Ovary (tissue), 9 donors: ENCODE measurements around the gene RAB15. TPM values are rescaled to one million over a fixed set of nuclear protein-coding genes. Genes with fewer than 3 reads are reported as not detected.

Source experiments
- DNase-seq, 5 donors: peaks; one replicate each; pipeline ENCODE4 v3.0.0-alpha.2; 2019 to 2020
- H3K27ac ChIP-seq, 2 donors: fragments of 200-600 bp; one replicate each; pipeline versions ENCODE4 v1.5.1 to v1.8.0; 2019 to 2022
- H3K27me3 ChIP-seq: fragments of 200-600 bp; one replicate; pipeline ENCODE4 v1.8.0; 2022
- H3K36me3 ChIP-seq: fragments of 200-600 bp; sonication (generic); one replicate; pipeline ENCODE4 v1.5.1; 2019
- H3K4me1 ChIP-seq: one replicate; pipeline ENCODE4 v1.8.1; 2013; ENCODE audit warnings: mild to moderate bottlenecking, moderate library complexity; ENCODE audit not compliant: insufficient read depth
- H3K4me3 ChIP-seq: fragments of 200-600 bp; sonication (generic); one replicate; pipeline ENCODE4 v1.5.1; 2017
- H3K9me3 ChIP-seq, 2 donors: fragments of 200-600 bp in 1 of 2; sonication (generic) in 1 of 2; one replicate each; pipeline versions ENCODE4 v1.5.1 to v1.8.1; 2013 to 2019; ENCODE audit warnings: mild to moderate bottlenecking in 1 of 2, moderate library complexity in 1 of 2
- CTCF ChIP-seq, 3 donors: fragments of 450-650 bp in 2 of 3; fragments of 200-600 bp in 1 of 3; IDR thresholded peaks; one replicate each; pipeline versions ENCODE4 v1.5.1 to v1.8.0; 2016 to 2022; ENCODE audit warnings: antibody characterized with exemption in 3 of 3, mild to moderate bottlenecking in 1 of 3
- EP300 ChIP-seq: sonication (generic); formaldehyde crosslinking; IDR thresholded peaks from one replicate; pipeline ENCODE4 v1.6.1; 2017; ENCODE audit warnings: antibody characterized with exemption
- POLR2A ChIP-seq: fragments of 450-650 bp; IDR thresholded peaks from one replicate; pipeline ENCODE4 v1.6.1; 2017; ENCODE audit warnings: antibody characterized with exemption, mild to moderate bottlenecking, moderate library complexity
- WGBS, 3 donors: extraction: QIAGEN DNeasy Blood & Tissue Kit in 1 of 3; methylation state at CpG; one replicate each; pipeline versions ENCODE4 v1.1.5 to v1.1.7; 2013 to 2017; 5-methylcytosine and 5-hydroxymethylcytosine counted together
- intact Hi-C, 4 donors: fragments of 100-400 bp; cut with DNase I; formaldehyde crosslinking; loops; one replicate each; pipeline versions ENCODE4 v1.11.0 to v1.15.1; 2022 to 2023
- polyA plus RNA-seq, 2 donors: library from polyadenylated mRNA; stranded (reverse); fragments of 200-250 nt in 1 of 2; fragments of 350-450 nt in 1 of 2; fragmentation: Illumina TruSeq in 1 of 2; extraction: RNeasy Lipid Tissue Mini Kit (QIAGEN cat#74804) in 1 of 2; gene quantifications; one replicate each; pipeline ENCODE4 v1.2.3, GENCODE V29; 2013 to 2014
- total RNA-seq, 7 donors: library from RNA; depleted of rRNA in 2 of 7; stranded (reverse); fragments of >200 nt in 2 of 7; fragmentation: NEBNext Ultra II Directional in 3 of 7; extraction: Animal tissue kit (Norgen Biotek cat#: 25700) in 3 of 7; gene quantifications; one replicate each; pipeline versions ENCODE4 v1.1.0 to v1.2.4, GENCODE V29; 2016 to 2023
- donor health status: DM: no; HTN: no; CAD: no; lungs with moderate emphysema.
- donor health status: DM: no; HTN: no; CAD: no.
- donor health status: Bipolar disorder and iron deficiency.
- donor health status: DM: yes; HTN: yes; CAD: no.
- donor health status: DM: no; HTN: no; CAD: no.
- donor health status: DM: yes; HTN: yes; CAD: no.

RAB15 gene
- total and polyA plus RNA-seq, 9 donors, result 0.83 to 5.7 (median 2.5) TPM

GRCh38 chr14:64970041-64970440 is 2.1 kb downstream of the RAB15 start:
- H3K27me3 ChIP-seq, result no peaks in the 10 kb centered on the region
- DNase-seq, result no peak
- H3K4me1 ChIP-seq, result peaks cover 6% of the 10 kb centered on the region
- no peak for TF ChIP-seq CTCF (IDR thresholded peaks at IDR 0.05)
- no peak for TF ChIP-seq EP300
- no peak for TF ChIP-seq POLR2A
- WGBS, 3 donors, result 92 to 98% (median 96%) methylated on average over 3 of the region's 3 CpGs
- H3K36me3 ChIP-seq, result no peaks in the 10 kb centered on the region
- intact Hi-C loops, result loop anchor here in 1 of 4 donors (5.0 kb wide), 1 partner anchor 148 kb away; no protein-coding TSS in a partner anchor
- no peak overlapping the region for H3K4me3 ChIP-seq
- no peak overlapping the region for H3K27ac ChIP-seq
- no peaks in the 10 kb centered on the region for H3K9me3 ChIP-seq

- no peak for DNase-seq
- WGBS, 3 donors, result 84 to 89% (median 87%) methylated on average over 6 of the region's 6 CpGs
- Histone ChIP-seq H3K9me3 (no peaks in the 10 kb centered on the region), H3K4me1 (peaks cover 6% of the 10 kb centered on the region), H3K27ac (no peak overlapping the region), H3K36me3 (no peaks in the 10 kb centered on the region), H3K4me3 (no peak overlapping the region), H3K27me3 (no peaks in the 10 kb centered on the region)
- intact Hi-C loops, result no loop called here
- TF ChIP-seq CTCF (IDR thresholded peaks at IDR 0.05), result no peak
- TF ChIP-seq POLR2A, result no peak
- no peak for TF ChIP-seq EP300
These were observed 3.5 kb downstream of the RAB15 start for GRCh38 chr14:64968651-64969050.

- intact Hi-C loops, result no loop called here
- Histone ChIP-seq H3K4me1 (peaks cover 6% of the 10 kb centered on the region), H3K4me3 (no peak overlapping the region), H3K27ac (no peak overlapping the region), H3K27me3 (no peaks in the 10 kb centered on the region), H3K9me3 (no peaks in the 10 kb centered on the region), H3K36me3 (no peaks in the 10 kb centered on the region)
- 85 to 92% (median 88%) methylated on average over 7 of the region's 7 CpGs for WGBS, 3 donors
- TF ChIP-seq CTCF (IDR thresholded peaks at IDR 0.05) (no peak), EP300 (no peak), POLR2A (no peak)
- no peak for DNase-seq
These were observed 4.0 kb downstream of the RAB15 start for GRCh38 chr14:64968167-64968566.

GRCh38 chr14:64966976-64967375 is 5.2 kb downstream of the RAB15 start:
- 48 to 98% (median 92%) methylated on average over 2 of the region's 2 CpGs for WGBS, 3 donors
- no peak for TF ChIP-seq EP300
- no peak for TF ChIP-seq POLR2A
- TF ChIP-seq CTCF (IDR thresholded peaks at IDR 0.05), result no peak
- Histone ChIP-seq H3K27me3 (no peaks in the 10 kb centered on the region), H3K9me3 (no peaks in the 10 kb centered on the region), H3K27ac (no peak overlapping the region), H3K4me1 (peaks cover 6% of the 10 kb centered on the region), H3K36me3 (no peaks in the 10 kb centered on the region), H3K4me3 (no peak overlapping the region)
- intact Hi-C loops, result no loop called here
- no peak for DNase-seq
